H1 (cell line): Measurements from ENCODE around the gene FCHO1. TPM values are rescaled to one million over a fixed set of nuclear protein-coding genes. Genes with fewer than 3 reads are reported as not detected.

Experiments
- CBX5 ChIP-seq: fragments of 300-800, 300-1000 bp; sonication (generic); IDR thresholded peaks from 2 replicates; pipeline ENCODE4 v1.7.1; 2016; ENCODE audit warnings: antibody characterized with exemption, low read length, low read depth
- CHD7 ChIP-seq: fragments of 300-600 bp; sonication (generic); IDR thresholded peaks from 2 replicates; pipeline ENCODE4 v1.7.1; 2012; ENCODE audit warnings: low read length, moderate library complexity, mild to moderate bottlenecking, inconsistent platforms; ENCODE audit not compliant: insufficient replicate concordance
- JUN ChIP-seq: IDR thresholded peaks from 2 replicates; pipeline ENCODE4 v1.6.1; 2011; ENCODE audit warnings: low read depth, mild to moderate bottlenecking, improper control_type of control experiment, low read length
- SRF ChIP-seq: IDR thresholded peaks from 2 replicates; pipeline ENCODE4 v1.6.1; 2011; ENCODE audit warnings: mild to moderate bottlenecking, low read depth, low read length, moderate library complexity
- TAF7 ChIP-seq: optimal IDR thresholded peaks from 2 replicates; pipeline ENCODE3; 2011; ENCODE audit warnings: low read depth, mild to moderate bottlenecking, inconsistent platforms, low read length, moderate library complexity, borderline replicate concordance
- polyA plus RNA-seq, 7 experiments: library from polyadenylated mRNA; depleted of rRNA in 3 of 7; stranded (reverse) in 5 of 7; unstranded in 2 of 7; fragments of >200 nt in 5 of 7; fragments of 200-250 nt in 2 of 7; gene quantifications; 1 replicate in 5 of 7; 2 replicates in 1 of 7; 4 replicates in 1 of 7; pipeline versions ENCODE4 v1.2.1 to v1.2.3, GENCODE V29; 2011 to 2013; ENCODE audit warnings: missing spikeins in 2 of 7, mixed read lengths in 2 of 7
- total RNA-seq: library from RNA; stranded (reverse); fragmentation: NEBNext Ultra II Directional; extraction: Animal tissue kit (Norgen Biotek cat#: 25700); gene quantifications from 2 replicates; pipeline ENCODE4 v1.2.1, GENCODE V29; 2021

FCHO1 gene
- total and polyA plus RNA-seq, 2 of the 8 experiments (the other 6 are each of a cell fraction or from before 2014, with no cell fraction given), result 13.0 to 25.9 TPM

GRCh38 chr19:17794412-17794730 lies 43.1 kb downstream of the FCHO1 start (continued):
- no peak for TF ChIP-seq CHD7
- no peak for TF ChIP-seq TAF7
- no peak for TF ChIP-seq SRF
- TF ChIP-seq JUN, result no peak
- no peak for TF ChIP-seq CBX5
